Subcutaneous adipose tissue (tissue), 4 donors: ENCODE measurements around the gene INTS2. TPM values are rescaled to one million over a fixed set of nuclear protein-coding genes. Genes with fewer than 3 reads are reported as not detected.
A peak's percentile ranks its signal among the peaks of the same experiment; 100 is the strongest.

Experiments used
- small RNA-seq: library from RNA; depleted of rRNA; stranded (forward); fragments of <200 nt; gene quantifications from one replicate; pipeline ENCODE3, GENCODE V24; 2016
- total RNA-seq, 4 donors: library from RNA; depleted of rRNA; stranded (reverse); fragments of >200 nt; gene quantifications; one replicate each; pipeline ENCODE4 v1.1.0, GENCODE V29; 2016
- TF ChIP-seq, protein P1 (sequence below): fragments of 450-650 bp; IDR thresholded peaks from one replicate; pipeline ENCODE4 v1.5.1; 2016; ENCODE audit warnings: low read depth, mild to moderate bottlenecking, control low read depth, antibody characterized with exemption, moderate library complexity

The INTS2 gene
- total RNA-seq, 4 donors from 2014 or later = 10.0 to 11.9 (median 10.6) TPM

DNA sequence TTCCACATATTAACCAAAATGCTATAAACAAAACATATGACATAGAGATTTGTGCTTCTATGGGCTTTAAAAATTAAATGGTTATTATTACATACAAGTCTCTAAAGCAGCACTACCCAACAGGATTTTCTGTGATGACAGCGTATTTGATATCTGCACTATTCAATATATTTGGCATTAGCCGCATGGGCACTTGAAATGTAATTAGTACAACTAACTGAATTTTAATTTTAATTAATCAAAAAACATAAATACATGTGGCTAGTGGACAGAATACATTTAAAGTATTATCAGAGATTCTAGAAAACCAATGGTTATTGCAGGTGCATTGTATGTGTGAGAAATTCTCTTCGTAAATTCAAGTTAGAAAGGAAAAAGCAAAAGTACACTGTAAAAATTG lies 110.3 kb downstream of the INTS2 start:
- TF ChIP-seq, protein P1, sequence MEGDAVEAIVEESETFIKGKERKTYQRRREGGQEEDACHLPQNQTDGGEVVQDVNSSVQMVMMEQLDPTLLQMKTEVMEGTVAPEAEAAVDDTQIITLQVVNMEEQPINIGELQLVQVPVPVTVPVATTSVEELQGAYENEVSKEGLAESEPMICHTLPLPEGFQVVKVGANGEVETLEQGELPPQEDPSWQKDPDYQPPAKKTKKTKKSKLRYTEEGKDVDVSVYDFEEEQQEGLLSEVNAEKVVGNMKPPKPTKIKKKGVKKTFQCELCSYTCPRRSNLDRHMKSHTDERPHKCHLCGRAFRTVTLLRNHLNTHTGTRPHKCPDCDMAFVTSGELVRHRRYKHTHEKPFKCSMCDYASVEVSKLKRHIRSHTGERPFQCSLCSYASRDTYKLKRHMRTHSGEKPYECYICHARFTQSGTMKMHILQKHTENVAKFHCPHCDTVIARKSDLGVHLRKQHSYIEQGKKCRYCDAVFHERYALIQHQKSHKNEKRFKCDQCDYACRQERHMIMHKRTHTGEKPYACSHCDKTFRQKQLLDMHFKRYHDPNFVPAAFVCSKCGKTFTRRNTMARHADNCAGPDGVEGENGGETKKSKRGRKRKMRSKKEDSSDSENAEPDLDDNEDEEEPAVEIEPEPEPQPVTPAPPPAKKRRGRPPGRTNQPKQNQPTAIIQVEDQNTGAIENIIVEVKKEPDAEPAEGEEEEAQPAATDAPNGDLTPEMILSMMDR = no peak

DNA sequence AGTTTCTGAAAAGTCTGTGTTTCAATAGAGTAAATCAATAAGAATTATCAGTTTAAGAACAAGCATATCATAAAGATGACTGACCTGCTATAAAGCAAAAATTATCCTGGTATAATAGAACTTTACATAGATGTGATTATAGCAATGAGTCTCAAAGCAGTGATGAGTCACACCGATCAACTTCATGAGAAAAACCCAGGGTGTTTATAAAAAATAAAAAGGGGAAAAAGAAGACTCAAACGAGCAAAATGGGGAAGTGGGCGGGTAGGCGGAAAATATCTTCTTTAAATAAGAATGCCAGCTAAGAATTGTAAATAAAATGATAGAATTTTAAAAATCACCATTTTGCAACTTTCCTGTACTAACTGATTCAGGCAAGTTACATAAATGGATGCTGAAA lies 111.2 kb downstream of the INTS2 start:
- TF ChIP-seq, protein P1 = no peak

- TF ChIP-seq, protein P1 = peak; percentile 94
Observed at GRCh38 chr17:61815863-61816503, 111.8 kb downstream of the INTS2 start.

Small RNA genes within 50 kb of the gene (small RNA-seq; reads per million reads assigned to genes)
- 0.49 reads per million for gene RF00019

Other genes starting within 250 kb of the INTS2 start
- gene BRIP1, start 64.5 kb downstream of the INTS2 start, total RNA-seq = 1 to 10 TPM in 2 of 4 donors, under 1 TPM in 2; 0.33 to 1.1 (median 0.98) TPM
- gene MED13, start 137.3 kb upstream of the INTS2 start, total RNA-seq = 100 to 1,000 TPM in 1 of 4 donors, 10 to 100 TPM in 3; 67.3 to 114 (median 79.8) TPM